SK-N-MC (cell line): ENCODE data around the gene SLC30A4.

Source experiments
- DNase-seq: peaks from one replicate; pipeline ENCODE4 v3.0.0-alpha.2; 2011; ENCODE audit warnings: low read depth, low spot score
- H3K27ac ChIP-seq: fragments of 200-600 bp; sonication (generic); 2 replicates; pipeline ENCODE4 v1.5.1; 2016; ENCODE audit warnings: mixed run types
- H3K36me3 ChIP-seq: fragments of 200-600 bp; sonication (generic); 2 replicates; pipeline ENCODE4 v1.6.1; 2017; ENCODE audit warnings: antibody characterized with exemption, low read length, mixed read lengths; ENCODE audit not compliant: insufficient read depth
- H3K4me3 ChIP-seq: fragments of 200-600 bp; sonication (generic); 2 replicates; pipeline ENCODE4 v1.5.1; 2016
- H3K9ac ChIP-seq: fragments of 200-600 bp; sonication (generic); 2 replicates; pipeline ENCODE4 v1.8.0; 2017; ENCODE audit warnings: mixed run types, mixed read lengths; ENCODE audit not compliant: insufficient read length
- H3K9me3 ChIP-seq: fragments of 200-600 bp; sonication (generic); 2 replicates; pipeline ENCODE4 v1.6.1; 2017; ENCODE audit warnings: low read depth, mild to moderate bottlenecking, antibody characterized with exemption, low read length, moderate library complexity, mixed read lengths
- EZH2 ChIP-seq: fragments of 200-600 bp; sonication (generic); IDR thresholded peaks from one replicate; pipeline ENCODE4 v1.6.1; 2017; ENCODE audit warnings: antibody characterized with exemption
- FOXP2 ChIP-seq: optimal IDR thresholded peaks from 2 replicates; pipeline ENCODE3; 2011; ENCODE audit warnings: mild to moderate bottlenecking, moderate library complexity; ENCODE audit not compliant: insufficient read depth; ENCODE audit errors: extremely low read length, control extremely low read depth
- POLR2AphosphoS5 ChIP-seq: IDR thresholded peaks from 2 replicates; pipeline ENCODE4 v1.6.1; 2012; ENCODE audit warnings: mild to moderate bottlenecking, low read depth, low read length, borderline replicate concordance

SLC30A4 gene

GRCh38 chr15:45469027-45469426 lies 53.5 kb downstream of the SLC30A4 start:
- no peaks in the 10 kb centered on the region for H3K9me3 ChIP-seq
- H3K4me3 ChIP-seq, result no peak overlapping the region
- H3K27ac ChIP-seq, result no peak overlapping the region
- H3K36me3 ChIP-seq, result no peaks in the 10 kb centered on the region
- H3K9ac ChIP-seq, result no peak overlapping the region
- no peak for TF ChIP-seq EZH2
- no peak for TF ChIP-seq FOXP2
- TF ChIP-seq POLR2AphosphoS5, result no peak
- no peak for DNase-seq

DNA sequence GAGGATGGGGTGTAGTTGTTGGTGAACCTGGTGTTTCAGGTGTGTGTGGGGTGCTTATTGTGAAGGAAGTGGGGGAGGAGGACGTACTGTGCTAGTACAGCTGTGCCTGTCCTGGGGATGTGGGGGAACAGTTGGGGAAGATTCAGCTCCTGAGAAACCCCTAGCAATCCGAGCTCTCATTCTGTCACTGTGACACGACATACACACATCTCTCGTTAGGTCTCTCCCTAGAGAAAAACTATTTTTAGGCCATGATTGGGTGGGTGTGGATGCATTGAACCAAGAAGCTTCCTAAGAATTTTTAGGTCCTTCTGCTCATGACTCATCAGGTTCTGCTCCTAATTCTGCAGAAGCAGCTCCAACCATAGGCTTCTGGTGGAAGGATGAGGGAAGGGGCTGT lies 54.3 kb downstream of the SLC30A4 start:
- Histone ChIP-seq H3K9me3 (no peaks in the 10 kb centered on the region), H3K4me3 (no peak overlapping the region), H3K9ac (no peak overlapping the region), H3K36me3 (no peaks in the 10 kb centered on the region), H3K27ac (no peak overlapping the region)
- DNase-seq, result no peak
- TF ChIP-seq POLR2AphosphoS5, result no peak
- TF ChIP-seq FOXP2, result no peak
- no peak for TF ChIP-seq EZH2

- no peak overlapping the region for H3K27ac ChIP-seq
Measured at GRCh38 chr15:45458746-45459403, 63.7 kb downstream of the SLC30A4 start.

DNA sequence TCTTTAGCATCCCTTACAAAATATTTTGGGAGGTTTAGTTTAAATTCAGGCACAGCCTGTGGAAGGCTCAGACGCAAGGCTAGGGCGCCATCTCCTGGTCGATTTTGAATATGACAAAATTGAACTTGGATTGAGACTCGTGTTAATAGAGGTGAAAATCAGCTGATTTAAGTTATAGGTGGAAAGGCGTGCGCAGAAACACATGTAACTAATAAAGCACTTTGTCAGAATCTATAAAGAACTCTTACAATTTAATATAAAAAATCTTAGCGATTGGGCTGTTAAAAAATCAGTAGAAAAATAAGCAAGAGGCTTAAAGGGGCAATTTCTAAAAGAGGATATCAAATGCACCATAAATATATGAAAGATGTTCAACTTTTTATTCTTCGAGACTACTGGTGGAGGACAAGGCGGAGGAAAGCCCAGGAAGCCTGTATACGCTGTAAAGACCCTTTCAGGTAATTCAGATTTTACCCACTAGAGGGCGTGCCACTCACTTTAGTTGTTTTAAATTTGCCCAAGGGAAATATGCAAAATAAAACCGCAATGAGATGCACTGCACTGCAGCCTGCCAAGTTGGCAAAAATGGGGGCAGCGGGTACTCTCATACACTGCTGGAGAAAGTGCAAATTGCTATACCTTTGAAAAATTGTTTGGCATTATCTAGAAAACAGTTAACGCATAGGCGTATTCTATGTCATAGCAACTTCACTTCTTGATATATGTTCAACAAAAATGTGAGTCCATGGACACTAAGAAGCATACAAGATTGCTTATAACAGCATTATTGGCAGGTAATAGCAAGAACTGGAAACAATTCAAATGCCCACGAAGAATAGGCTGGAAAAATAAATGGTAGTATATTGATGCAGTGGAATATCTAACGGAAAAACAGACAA lies 64.7 kb downstream of the SLC30A4 start:
- peak overlapping the region; percentile 92 for H3K27ac ChIP-seq
- no peaks in the 10 kb centered on the region for H3K9me3 ChIP-seq
- peak overlapping the region; percentile 86 for H3K4me3 ChIP-seq
- peak overlapping the region; percentile 72 for H3K9ac ChIP-seq
- H3K36me3 ChIP-seq, result no peaks in the 10 kb centered on the region
- peak; percentile 94 for DNase-seq
- no peak for TF ChIP-seq FOXP2
- no peak for TF ChIP-seq EZH2

More at GRCh38 chr15:45458746-45459403, 63.7 kb downstream of the SLC30A4 start:
- Histone ChIP-seq H3K9ac (peak overlapping the region; percentile 19), H3K9me3 (no peaks in the 10 kb centered on the region), H3K36me3 (no peaks in the 10 kb centered on the region), H3K4me3 (peak overlapping the region; percentile 86)
- TF ChIP-seq POLR2AphosphoS5 (no peak), FOXP2 (no peak), EZH2 (no peak)
- no peak for DNase-seq

- Histone ChIP-seq H3K9ac (no peak overlapping the region), H3K4me3 (no peak overlapping the region), H3K36me3 (no peaks in the 10 kb centered on the region), H3K27ac (no peak overlapping the region), H3K9me3 (no peaks in the 10 kb centered on the region)
- TF ChIP-seq FOXP2, result no peak
- TF ChIP-seq EZH2, result no peak
- no peak for TF ChIP-seq POLR2AphosphoS5
- DNase-seq, result no peak
Measured at GRCh38 chr15:45457220-45457619, 65.3 kb downstream of the SLC30A4 start.

DNA sequence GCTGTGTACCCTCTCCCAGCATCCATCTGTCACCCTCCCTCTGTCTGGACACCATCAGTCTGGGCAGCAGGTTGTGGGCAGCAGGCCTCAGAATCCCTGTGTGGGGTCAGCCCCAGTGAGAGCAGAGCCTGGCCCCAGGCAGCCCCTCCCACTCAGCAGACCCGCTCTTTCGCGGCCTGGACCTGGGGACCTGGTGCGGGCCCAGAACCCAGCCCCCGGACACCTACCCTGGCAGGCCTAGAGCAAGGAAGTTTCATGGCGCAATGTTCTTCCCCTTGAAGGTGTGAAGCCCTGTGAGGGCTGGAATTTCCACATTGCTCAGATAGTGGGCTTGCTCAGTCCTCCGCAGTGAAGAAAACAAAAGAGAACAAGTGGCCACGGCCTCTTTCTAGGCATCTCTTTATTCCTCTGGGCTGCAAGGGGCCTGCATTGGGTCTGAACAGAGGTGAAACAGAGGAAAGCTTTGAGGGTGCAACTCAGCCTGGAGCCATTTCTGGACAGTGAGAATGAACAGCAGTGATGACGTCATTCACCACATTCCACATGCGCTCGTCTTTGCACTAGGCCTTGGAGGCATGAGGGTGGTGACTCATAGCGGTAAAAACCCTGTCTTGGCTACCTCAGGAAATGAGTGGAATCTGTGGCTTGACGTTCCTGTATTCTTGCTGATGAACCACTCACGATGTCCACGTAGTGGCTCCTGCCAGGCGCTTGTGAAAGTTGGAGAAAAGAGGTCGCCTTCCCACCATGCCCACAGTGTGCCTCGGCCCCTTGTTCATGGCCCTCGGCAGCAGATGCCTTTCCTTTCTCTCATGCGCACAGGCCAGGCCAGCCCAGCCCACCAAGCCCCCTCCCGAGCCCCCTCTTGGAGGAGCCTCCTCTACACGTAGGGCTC lies 66.1 kb downstream of the SLC30A4 start:
- Histone ChIP-seq H3K9ac (no peak overlapping the region), H3K4me3 (no peak overlapping the region), H3K27ac (no peak overlapping the region), H3K9me3 (no peaks in the 10 kb centered on the region), H3K36me3 (no peaks in the 10 kb centered on the region)
- TF ChIP-seq POLR2AphosphoS5 (no peak), EZH2 (no peak), FOXP2 (no peak)
- no peak for DNase-seq

DNA sequence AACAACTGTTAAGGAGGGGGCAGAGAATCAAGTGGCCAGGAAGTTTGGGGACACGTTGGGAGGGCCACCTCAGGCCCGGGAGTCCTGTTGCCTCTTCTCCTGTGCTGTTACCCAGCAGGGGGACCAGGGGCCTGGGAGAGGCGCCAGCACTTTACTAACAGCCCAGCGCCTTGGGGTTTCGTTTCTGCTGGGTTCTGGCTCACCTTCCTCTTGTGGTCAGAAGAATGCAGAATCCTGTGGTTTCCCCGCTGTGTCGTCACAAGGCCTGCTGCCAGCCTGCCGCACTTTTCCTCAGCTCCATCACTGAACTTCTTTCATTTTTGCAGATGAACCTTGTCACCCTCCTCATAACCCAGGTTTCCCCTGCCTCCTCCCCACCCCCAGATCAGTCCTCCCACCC lies 67.7 kb downstream of the SLC30A4 start:
- H3K36me3 ChIP-seq, result no peaks in the 10 kb centered on the region
- no peak overlapping the region for H3K27ac ChIP-seq
- DNase-seq, result no peak
- no peaks in the 10 kb centered on the region for H3K9me3 ChIP-seq
- no peak overlapping the region for H3K9ac ChIP-seq
- no peak overlapping the region for H3K4me3 ChIP-seq
- TF ChIP-seq FOXP2 (no peak), POLR2AphosphoS5 (no peak), EZH2 (no peak)

GRCh38 chr15:45451265-45451664 lies 71.3 kb downstream of the SLC30A4 start:
- H3K27ac ChIP-seq, result no peak overlapping the region
- H3K36me3 ChIP-seq, result no peaks in the 10 kb centered on the region
- no peak overlapping the region for H3K9ac ChIP-seq
- H3K9me3 ChIP-seq, result no peaks in the 10 kb centered on the region
- no peak for DNase-seq
- TF ChIP-seq EZH2 (no peak), POLR2AphosphoS5 (no peak), FOXP2 (no peak)
- H3K4me3 ChIP-seq, result no peak overlapping the region
